ENCODE measurements around the gene RPP25.

- TF ChIP-seq, protein P1, sequence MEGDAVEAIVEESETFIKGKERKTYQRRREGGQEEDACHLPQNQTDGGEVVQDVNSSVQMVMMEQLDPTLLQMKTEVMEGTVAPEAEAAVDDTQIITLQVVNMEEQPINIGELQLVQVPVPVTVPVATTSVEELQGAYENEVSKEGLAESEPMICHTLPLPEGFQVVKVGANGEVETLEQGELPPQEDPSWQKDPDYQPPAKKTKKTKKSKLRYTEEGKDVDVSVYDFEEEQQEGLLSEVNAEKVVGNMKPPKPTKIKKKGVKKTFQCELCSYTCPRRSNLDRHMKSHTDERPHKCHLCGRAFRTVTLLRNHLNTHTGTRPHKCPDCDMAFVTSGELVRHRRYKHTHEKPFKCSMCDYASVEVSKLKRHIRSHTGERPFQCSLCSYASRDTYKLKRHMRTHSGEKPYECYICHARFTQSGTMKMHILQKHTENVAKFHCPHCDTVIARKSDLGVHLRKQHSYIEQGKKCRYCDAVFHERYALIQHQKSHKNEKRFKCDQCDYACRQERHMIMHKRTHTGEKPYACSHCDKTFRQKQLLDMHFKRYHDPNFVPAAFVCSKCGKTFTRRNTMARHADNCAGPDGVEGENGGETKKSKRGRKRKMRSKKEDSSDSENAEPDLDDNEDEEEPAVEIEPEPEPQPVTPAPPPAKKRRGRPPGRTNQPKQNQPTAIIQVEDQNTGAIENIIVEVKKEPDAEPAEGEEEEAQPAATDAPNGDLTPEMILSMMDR (conservative IDR thresholded peaks at IDR 0.05 in 1 of 2, IDR thresholded peaks at IDR 0.05 in 1 of 2; ENCODE audit: low read depth in 1 of 2, low read length in 2 of 2), result no peak
- TF ChIP-seq EZH2 (IDR thresholded peaks at IDR 0.05; ENCODE audit: low read length, missing control alignments), result no peak
Measured at GRCh38 chr15:74959586-74959939, 3.0 kb upstream of the RPP25 start.
